ENCODE measurements around the gene USP49. TPM values are rescaled to one million over a fixed set of nuclear protein-coding genes. Genes with fewer than 3 reads are reported as not detected.

USP49 gene
- total and polyA plus RNA-seq, 2 of the 13 experiments (the other 11 are each of a cell fraction or from before 2014, with no cell fraction given), result 2.9 to 4.3 TPM

DNA sequence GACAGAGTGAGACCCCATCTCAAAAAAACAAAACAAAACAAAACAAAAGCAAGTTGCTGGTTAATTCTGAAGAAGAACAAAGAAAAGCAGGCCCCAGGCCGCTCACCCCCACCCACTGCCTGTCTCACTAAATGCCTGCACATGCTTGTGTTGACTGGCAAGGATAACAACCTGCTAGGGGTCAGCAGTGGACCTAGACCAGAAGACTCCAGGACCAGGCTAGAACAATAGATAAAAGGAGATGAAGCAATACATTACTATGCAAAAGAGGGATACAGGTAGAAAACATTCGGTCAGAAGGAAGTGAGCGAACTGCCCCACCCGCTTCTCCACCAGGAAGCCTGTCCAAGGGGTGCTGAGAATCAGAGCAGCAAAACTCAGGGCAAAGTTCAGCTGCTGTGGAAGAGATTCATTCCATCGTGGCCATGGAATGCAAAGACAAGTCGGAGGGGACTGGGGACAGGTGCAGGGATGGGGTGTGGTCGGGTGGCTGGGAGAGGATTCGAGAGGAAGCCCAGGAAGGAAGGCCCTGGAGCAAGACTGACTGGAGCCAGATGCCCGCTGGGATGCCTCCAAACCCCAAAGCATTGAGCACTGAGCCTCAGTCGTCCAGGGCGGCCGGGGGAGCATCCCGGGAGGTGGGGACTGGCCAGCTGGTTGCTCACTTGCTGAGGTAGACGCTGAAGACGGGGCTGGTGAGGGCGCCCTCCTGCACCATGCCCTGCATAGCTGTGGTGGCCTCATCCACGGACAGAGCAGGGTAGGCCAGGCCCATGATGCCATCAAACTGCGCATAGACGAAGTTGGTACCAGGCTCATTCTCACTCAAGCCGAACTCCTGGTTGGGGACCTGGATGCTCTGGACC is 153.3 kb downstream of the USP49 start (continued):
- no peak; the same call in 1 of the 2 replicates for TF ChIP-seq NFYC (CRISPR knock-in tag; IDR thresholded peaks at IDR 0.05)
- TF ChIP-seq ZNF558 (CRISPR knock-in tag; IDR thresholded peaks at IDR 0.05; ENCODE audit: borderline replicate concordance), result no peak
- TF ChIP-seq, protein P1, sequence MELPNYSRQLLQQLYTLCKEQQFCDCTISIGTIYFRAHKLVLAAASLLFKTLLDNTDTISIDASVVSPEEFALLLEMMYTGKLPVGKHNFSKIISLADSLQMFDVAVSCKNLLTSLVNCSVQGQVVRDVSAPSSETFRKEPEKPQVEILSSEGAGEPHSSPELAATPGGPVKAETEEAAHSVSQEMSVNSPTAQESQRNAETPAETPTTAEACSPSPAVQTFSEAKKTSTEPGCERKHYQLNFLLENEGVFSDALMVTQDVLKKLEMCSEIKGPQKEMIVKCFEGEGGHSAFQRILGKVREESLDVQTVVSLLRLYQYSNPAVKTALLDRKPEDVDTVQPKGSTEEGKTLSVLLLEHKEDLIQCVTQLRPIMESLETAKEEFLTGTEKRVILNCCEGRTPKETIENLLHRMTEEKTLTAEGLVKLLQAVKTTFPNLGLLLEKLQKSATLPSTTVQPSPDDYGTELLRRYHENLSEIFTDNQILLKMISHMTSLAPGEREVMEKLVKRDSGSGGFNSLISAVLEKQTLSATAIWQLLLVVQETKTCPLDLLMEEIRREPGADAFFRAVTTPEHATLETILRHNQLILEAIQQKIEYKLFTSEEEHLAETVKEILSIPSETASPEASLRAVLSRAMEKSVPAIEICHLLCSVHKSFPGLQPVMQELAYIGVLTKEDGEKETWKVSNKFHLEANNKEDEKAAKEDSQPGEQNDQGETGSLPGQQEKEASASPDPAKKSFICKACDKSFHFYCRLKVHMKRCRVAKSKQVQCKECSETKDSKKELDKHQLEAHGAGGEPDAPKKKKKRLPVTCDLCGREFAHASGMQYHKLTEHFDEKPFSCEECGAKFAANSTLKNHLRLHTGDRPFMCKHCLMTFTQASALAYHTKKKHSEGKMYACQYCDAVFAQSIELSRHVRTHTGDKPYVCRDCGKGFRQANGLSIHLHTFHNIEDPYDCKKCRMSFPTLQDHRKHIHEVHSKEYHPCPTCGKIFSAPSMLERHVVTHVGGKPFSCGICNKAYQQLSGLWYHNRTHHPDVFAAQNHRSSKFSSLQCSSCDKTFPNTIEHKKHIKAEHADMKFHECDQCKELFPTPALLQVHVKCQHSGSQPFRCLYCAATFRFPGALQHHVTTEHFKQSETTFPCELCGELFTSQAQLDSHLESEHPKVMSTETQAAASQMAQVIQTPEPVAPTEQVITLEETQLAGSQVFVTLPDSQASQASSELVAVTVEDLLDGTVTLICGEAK (IDR thresholded peaks at IDR 0.05), result no peak
- TF ChIP-seq, protein P1 (CRISPR knock-in tag; IDR thresholded peaks at IDR 0.05), result peak; percentile 35; the same call in 1 of the 2 replicates
- TF ChIP-seq TGIF2 (CRISPR knock-in tag; IDR thresholded peaks at IDR 0.05), result peak; percentile 51; the same call in 1 of the 2 replicates
- TF ChIP-seq ZSCAN21 (CRISPR knock-in tag; IDR thresholded peaks at IDR 0.05; ENCODE audit: borderline replicate concordance), result no peak
- no peak for TF ChIP-seq NR3C1 (CRISPR knock-in tag; IDR thresholded peaks at IDR 0.05)
- no peak for TF ChIP-seq GTF3A (CRISPR knock-in tag; conservative IDR thresholded peaks at IDR 0.05)
- no peak for TF ChIP-seq CBX2 (IDR thresholded peaks at IDR 0.05; ENCODE audit: low read depth, low read length)
- no peak for TF ChIP-seq CBX2 (CRISPR knock-in tag; IDR thresholded peaks at IDR 0.05; ENCODE audit: low read depth)
- TF ChIP-seq ZNF33B (CRISPR knock-in tag; IDR thresholded peaks at IDR 0.05), result no peak
- peak; percentile 63; the same call in 1 of the 2 replicates for TF ChIP-seq NCOR1 (IDR thresholded peaks at IDR 0.05; ENCODE audit: borderline replicate concordance, low read length)
- TF ChIP-seq ZNF646 (CRISPR knock-in tag; IDR thresholded peaks at IDR 0.05), result 0 out of 2 replicates have a peak, but pooled peaks have one; percentile 25
- TF ChIP-seq ZC3H4 (CRISPR knock-in tag; IDR thresholded peaks at IDR 0.05; ENCODE audit: borderline replicate concordance), result no peak
